Fibroblast of mammary gland (primary cell): ENCODE results near the gene ACSL3.
"Not testable (repeated sequence)": the region's sequence is repeated elsewhere in the genome, so short reads cannot be mapped to it uniquely, and the experiment has no call there.

Experiments
- DNase-seq: peaks from one replicate; pipeline ENCODE4 v3.0.0-alpha.2; 2010; ENCODE audit warnings: low read depth
- H3K4me3 ChIP-seq: 2 replicates; pipeline ENCODE4 v1.5.1; 2011; ENCODE audit warnings: low read depth, mild to moderate bottlenecking, low read length, moderate library complexity; ENCODE audit not compliant: control insufficient read depth
- TF ChIP-seq, protein P1 (sequence below): conservative IDR thresholded peaks from 2 replicates; pipeline ENCODE4 v1.5.1; 2011; ENCODE audit warnings: low read depth, low read length, inconsistent platforms; ENCODE audit not compliant: control insufficient read depth, insufficient read depth

The ACSL3 gene

DNA sequence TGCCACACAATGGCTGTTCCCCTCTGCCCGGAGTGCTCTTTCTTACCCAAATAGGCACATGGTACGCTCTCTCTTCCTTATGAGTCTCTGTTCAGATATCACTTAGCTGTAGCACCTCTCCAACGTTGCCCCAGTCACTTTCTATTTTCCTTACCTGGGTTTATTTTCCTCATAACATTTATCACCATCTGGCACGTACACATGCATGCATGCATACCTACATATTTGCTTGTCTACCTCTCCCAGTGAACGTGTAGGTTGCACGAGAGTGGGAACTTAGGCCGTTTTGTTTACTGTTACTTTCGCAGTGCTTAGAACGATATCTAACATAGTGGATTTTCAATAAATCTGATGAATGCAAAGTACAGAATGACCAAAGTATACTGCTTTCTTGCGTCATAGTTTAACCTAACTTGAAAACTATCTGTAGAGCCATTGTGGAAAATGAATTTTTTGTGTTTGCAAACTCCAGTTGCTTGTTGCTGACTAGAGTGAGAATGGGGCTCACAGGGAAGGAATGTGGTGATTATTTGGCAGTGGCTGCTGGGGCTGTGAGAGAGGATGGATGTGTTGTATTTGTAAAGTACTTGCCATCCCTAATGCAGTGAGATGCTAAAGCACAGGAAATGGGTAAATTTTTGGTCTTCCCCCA is 47.1 kb downstream of the ACSL3 start:
- TF ChIP-seq, protein P1, sequence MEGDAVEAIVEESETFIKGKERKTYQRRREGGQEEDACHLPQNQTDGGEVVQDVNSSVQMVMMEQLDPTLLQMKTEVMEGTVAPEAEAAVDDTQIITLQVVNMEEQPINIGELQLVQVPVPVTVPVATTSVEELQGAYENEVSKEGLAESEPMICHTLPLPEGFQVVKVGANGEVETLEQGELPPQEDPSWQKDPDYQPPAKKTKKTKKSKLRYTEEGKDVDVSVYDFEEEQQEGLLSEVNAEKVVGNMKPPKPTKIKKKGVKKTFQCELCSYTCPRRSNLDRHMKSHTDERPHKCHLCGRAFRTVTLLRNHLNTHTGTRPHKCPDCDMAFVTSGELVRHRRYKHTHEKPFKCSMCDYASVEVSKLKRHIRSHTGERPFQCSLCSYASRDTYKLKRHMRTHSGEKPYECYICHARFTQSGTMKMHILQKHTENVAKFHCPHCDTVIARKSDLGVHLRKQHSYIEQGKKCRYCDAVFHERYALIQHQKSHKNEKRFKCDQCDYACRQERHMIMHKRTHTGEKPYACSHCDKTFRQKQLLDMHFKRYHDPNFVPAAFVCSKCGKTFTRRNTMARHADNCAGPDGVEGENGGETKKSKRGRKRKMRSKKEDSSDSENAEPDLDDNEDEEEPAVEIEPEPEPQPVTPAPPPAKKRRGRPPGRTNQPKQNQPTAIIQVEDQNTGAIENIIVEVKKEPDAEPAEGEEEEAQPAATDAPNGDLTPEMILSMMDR, result no peak
- peak; percentile 43 for DNase-seq
- H3K4me3 ChIP-seq, result no peak overlapping the region

GRCh38 chr2:222909286-222909685 is 48.5 kb downstream of the ACSL3 start:
- no peak overlapping the region for H3K4me3 ChIP-seq
- no peak for DNase-seq
- TF ChIP-seq, protein P1, result no peak

DNA sequence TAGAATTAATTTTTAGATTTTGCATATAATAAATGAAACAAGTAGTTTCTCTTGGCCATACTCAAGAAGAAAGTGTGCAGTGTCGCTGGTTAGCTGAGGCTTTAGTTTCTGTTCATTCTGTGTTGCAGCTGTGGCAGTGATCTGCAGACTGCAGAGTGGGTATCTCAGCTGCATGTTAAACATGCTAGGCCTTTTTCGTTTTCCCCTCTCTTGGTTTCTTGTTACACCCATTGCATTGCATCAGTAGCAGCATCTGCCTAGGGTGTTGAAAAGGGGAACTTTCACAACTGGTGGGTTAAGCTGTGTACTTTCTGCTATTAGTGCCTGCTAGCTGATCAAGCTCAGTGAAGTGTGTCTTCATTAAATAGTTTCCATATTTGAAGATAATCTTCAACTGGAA is 51.3 kb downstream of the ACSL3 start:
- TF ChIP-seq, protein P1, result no peak
- DNase-seq, result peak; percentile 53
- H3K4me3 ChIP-seq, result no peak overlapping the region

GRCh38 chr2:222912776-222913175 is 51.9 kb downstream of the ACSL3 start:
- no peak for DNase-seq
- no peak overlapping the region for H3K4me3 ChIP-seq
- TF ChIP-seq, protein P1, result no peak

DNA sequence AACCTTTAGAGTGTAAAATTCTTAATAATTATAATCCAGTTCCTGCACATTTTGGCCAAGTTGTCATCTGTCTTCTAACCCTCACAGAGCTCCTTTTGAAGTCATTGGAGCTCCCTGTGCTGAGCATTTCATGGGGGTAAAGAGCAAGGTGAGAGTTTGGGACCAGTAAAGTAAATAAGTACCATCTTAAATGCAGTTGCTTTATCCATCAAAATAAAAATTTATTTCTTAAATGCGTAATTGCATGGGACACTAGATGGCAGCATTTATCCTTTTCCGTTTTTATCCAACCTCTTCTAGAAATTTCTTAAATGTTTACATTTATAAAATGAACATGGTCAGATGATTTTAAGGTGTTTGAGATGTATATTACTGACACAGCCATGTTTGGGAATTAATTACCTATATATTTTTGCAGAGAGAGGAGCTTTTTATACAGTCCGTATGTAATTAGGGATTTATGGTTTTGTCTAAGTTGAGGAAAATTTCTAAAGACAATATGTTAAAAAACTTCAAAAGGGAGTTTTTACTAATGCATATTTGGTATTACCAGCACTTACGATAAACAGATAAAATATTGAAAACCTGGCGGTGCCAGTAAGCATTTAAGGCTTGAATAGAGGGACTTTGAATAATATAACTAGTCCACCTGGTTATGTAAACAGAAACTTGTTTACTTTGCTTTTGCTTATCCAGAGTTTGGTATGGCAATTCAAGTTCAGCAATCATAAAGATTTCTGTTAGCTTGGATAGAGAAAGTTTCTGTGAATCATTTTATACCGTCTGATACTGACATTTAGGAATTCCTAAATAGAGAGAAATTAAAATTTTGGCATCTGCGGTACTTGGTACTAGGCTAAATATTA is 54.5 kb downstream of the ACSL3 start:
- peak; percentile 49 for DNase-seq
- H3K4me3 ChIP-seq, result no peak overlapping the region
- TF ChIP-seq, protein P1, result peak; percentile 64

GRCh38 chr2:222916229-222917197 is 55.7 kb downstream of the ACSL3 start:
- TF ChIP-seq, protein P1, result no peak
- no peak overlapping the region for H3K4me3 ChIP-seq
- no peak for DNase-seq

- not testable (repeated sequence) for H3K4me3 ChIP-seq, DNase-seq
These were observed 56.4 kb downstream of the ACSL3 start for GRCh38 chr2:222917212-222917611.
